ENCODE results near the gene RSRC1.

RSRC1 gene

GRCh38 chr3:158100681-158101080, 9.2 kb upstream of the RSRC1 start:
- no peak overlapping the region for H3K4me3 ChIP-seq (ENCODE audit: low read length in 2 of 2)
- H3K4me1 ChIP-seq (ENCODE audit: control insufficient read depth, insufficient read depth, low read length), result peaks cover 18% of the 10 kb centered on the region
- no peaks in the 10 kb centered on the region for H3K9me3 ChIP-seq (ENCODE audit: control insufficient read depth in 2 of 2, low read length in 2 of 2)
- no peak overlapping the region for H3K27ac ChIP-seq (ENCODE audit: low read length)
- H3K36me3 ChIP-seq (ENCODE audit: control insufficient read depth in 2 of 2, insufficient read depth in 2 of 2, low read length in 2 of 2), result no peaks in the 10 kb centered on the region
- peaks cover 81 to 94% of the 10 kb centered on the region in 2 donors for H3K27me3 ChIP-seq (ENCODE audit: control insufficient read depth in 1 of 2, insufficient read depth in 2 of 2, low read length in 2 of 2)
- no peak overlapping the region for H3K9ac ChIP-seq (ENCODE audit: low read length in 2 of 2)

GRCh38 chr3:158101335-158102241, 8.3 kb upstream of the RSRC1 start:
- H3K36me3 ChIP-seq (ENCODE audit: control insufficient read depth in 2 of 2, insufficient read depth in 2 of 2, low read length in 2 of 2), result no peaks in the 10 kb centered on the region
- H3K4me3 ChIP-seq (ENCODE audit: low read length in 2 of 2), result no peak overlapping the region
- H3K27me3 ChIP-seq (ENCODE audit: control insufficient read depth in 1 of 2, insufficient read depth in 2 of 2, low read length in 2 of 2), result peaks cover 83 to 94% of the 10 kb centered on the region in 2 donors
- H3K9me3 ChIP-seq (ENCODE audit: control insufficient read depth in 2 of 2, low read length in 2 of 2), result no peaks in the 10 kb centered on the region
- no peak overlapping the region for H3K9ac ChIP-seq (ENCODE audit: low read length in 2 of 2)
- no peak overlapping the region for H3K27ac ChIP-seq (ENCODE audit: low read length)
- H3K4me1 ChIP-seq (ENCODE audit: control insufficient read depth, insufficient read depth, low read length), result peaks cover 18% of the 10 kb centered on the region

- H3K9me3 ChIP-seq (ENCODE audit: control insufficient read depth in 2 of 2, low read length in 2 of 2), result no peaks in the 10 kb centered on the region
- peak overlapping the region in 1 of 2 donors; percentile 26 for H3K4me3 ChIP-seq (ENCODE audit: low read length in 2 of 2)
- H3K9ac ChIP-seq (ENCODE audit: low read length in 2 of 2), result no peak overlapping the region
- no peak overlapping the region for H3K27ac ChIP-seq (ENCODE audit: low read length)
- no peaks in the 10 kb centered on the region for H3K36me3 ChIP-seq (ENCODE audit: control insufficient read depth in 2 of 2, insufficient read depth in 2 of 2, low read length in 2 of 2)
- H3K27me3 ChIP-seq (ENCODE audit: control insufficient read depth in 1 of 2, insufficient read depth in 2 of 2, low read length in 2 of 2), result peaks cover 87 to 98% of the 10 kb centered on the region in 2 donors
- peaks cover 23% of the 10 kb centered on the region for H3K4me1 ChIP-seq (ENCODE audit: control insufficient read depth, insufficient read depth, low read length)
Measured at GRCh38 chr3:158102242-158103080, 7.4 kb upstream of the RSRC1 start.

DNA sequence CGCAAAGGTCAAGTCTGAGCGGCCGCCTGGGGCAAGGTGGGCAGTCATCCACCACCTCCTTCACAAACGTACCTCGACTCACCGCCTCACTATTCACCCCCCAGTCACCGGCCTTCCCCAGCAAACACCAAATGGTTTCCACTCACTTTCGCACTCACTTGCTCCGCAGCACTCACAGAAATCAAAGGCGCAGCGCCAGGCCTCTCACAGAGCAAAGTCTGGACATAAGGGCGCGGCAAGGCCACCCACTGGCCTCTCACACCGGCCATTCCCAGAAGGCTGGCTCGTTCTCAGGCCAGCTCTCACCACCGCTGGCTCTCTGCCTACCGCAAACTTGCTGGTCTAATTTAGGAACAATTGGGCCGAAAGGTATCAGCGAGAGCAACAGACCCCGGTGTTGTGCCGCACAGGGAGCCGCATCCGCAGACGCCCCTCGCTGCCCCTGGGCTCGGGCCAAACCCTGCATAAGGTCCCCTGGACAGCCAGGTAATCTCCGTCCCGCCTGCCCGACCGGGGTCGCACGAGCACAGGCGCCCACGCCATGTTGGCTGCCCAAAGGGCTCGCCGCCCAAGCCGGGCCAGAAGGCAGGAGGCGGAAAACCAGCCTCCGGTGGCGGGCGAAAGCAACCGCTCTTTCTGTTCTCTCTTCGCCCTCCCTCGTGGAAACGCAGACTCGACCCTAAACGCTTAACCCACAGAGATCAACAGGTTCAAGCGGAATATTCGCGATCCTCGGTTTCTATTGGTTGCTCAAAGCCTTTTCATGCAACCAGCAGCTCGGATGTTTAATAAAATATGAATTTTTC, 6.6 kb upstream of the RSRC1 start:
- Histone ChIP-seq H3K9ac (ENCODE audit: low read length in 2 of 2) (no peak overlapping the region), H3K36me3 (ENCODE audit: control insufficient read depth in 2 of 2, insufficient read depth in 2 of 2, low read length in 2 of 2) (no peaks in the 10 kb centered on the region), H3K27ac (ENCODE audit: low read length) (no peak overlapping the region), H3K4me3 (ENCODE audit: low read length in 2 of 2) (peak overlapping the region; percentile 26 to 44), H3K9me3 (ENCODE audit: control insufficient read depth in 2 of 2, low read length in 2 of 2) (no peaks in the 10 kb centered on the region), H3K27me3 (ENCODE audit: control insufficient read depth in 1 of 2, insufficient read depth in 2 of 2, low read length in 2 of 2) (peaks cover 78 to 98% of the 10 kb centered on the region in 2 donors), H3K4me1 (ENCODE audit: control insufficient read depth, insufficient read depth, low read length) (peaks cover 15% of the 10 kb centered on the region)

GRCh38 chr3:158103887-158104327, 6.0 kb upstream of the RSRC1 start:
- peaks cover 76 to 97% of the 10 kb centered on the region in 2 donors for H3K27me3 ChIP-seq (ENCODE audit: control insufficient read depth in 1 of 2, insufficient read depth in 2 of 2, low read length in 2 of 2)

DNA sequence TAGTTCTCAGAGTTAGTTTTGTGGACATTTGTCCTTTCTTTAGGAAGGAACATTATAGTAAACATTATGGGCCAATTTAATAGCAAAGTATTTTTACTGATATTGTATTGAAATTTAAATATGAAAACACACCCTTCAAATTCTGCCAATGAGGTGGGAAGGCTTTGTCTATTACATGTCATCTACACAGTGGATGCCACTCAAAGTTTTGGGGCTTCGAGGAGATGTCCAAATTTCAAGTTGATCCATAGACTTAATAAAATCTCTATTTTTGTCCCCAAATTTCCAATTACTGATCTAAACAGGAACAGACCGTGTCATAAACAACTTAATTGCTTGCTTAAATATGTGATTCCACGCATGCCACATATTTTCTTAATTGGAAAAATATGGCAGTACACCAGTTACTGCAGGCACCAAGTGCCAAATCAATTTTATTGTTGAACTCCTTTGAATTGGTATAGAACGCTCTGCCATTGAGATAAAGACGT, 5.4 kb upstream of the RSRC1 start:
- Histone ChIP-seq H3K4me1 (ENCODE audit: control insufficient read depth, insufficient read depth, low read length) (peaks cover 13% of the 10 kb centered on the region), H3K9ac (ENCODE audit: low read length in 2 of 2) (no peak overlapping the region), H3K36me3 (ENCODE audit: control insufficient read depth in 2 of 2, insufficient read depth in 2 of 2, low read length in 2 of 2) (no peaks in the 10 kb centered on the region), H3K4me3 (ENCODE audit: low read length in 2 of 2) (no peak overlapping the region), H3K9me3 (ENCODE audit: control insufficient read depth in 2 of 2, low read length in 2 of 2) (no peaks in the 10 kb centered on the region), H3K27ac (ENCODE audit: low read length) (no peak overlapping the region), H3K27me3 (ENCODE audit: control insufficient read depth in 1 of 2, insufficient read depth in 2 of 2, low read length in 2 of 2) (peaks cover 70 to 96% of the 10 kb centered on the region in 2 donors)

More at GRCh38 chr3:158103887-158104327, 6.0 kb upstream of the RSRC1 start:
- Histone ChIP-seq H3K9ac (ENCODE audit: low read length in 2 of 2) (no peak overlapping the region), H3K9me3 (ENCODE audit: control insufficient read depth in 2 of 2, low read length in 2 of 2) (no peaks in the 10 kb centered on the region), H3K36me3 (ENCODE audit: control insufficient read depth in 2 of 2, insufficient read depth in 2 of 2, low read length in 2 of 2) (no peaks in the 10 kb centered on the region), H3K4me3 (ENCODE audit: low read length in 2 of 2) (no peak overlapping the region), H3K27ac (ENCODE audit: low read length) (no peak overlapping the region), H3K4me1 (ENCODE audit: control insufficient read depth, insufficient read depth, low read length) (peaks cover 13% of the 10 kb centered on the region)

- peak overlapping the region in 1 of 2 donors; percentile 57 for H3K4me3 ChIP-seq (ENCODE audit: low read length in 2 of 2)
- peaks cover 65 to 88% of the 10 kb centered on the region in 2 donors for H3K27me3 ChIP-seq (ENCODE audit: control insufficient read depth in 1 of 2, insufficient read depth in 2 of 2, low read length in 2 of 2)
- peaks cover 14% of the 10 kb centered on the region for H3K4me1 ChIP-seq (ENCODE audit: control insufficient read depth, insufficient read depth, low read length)
- no peaks in the 10 kb centered on the region for H3K9me3 ChIP-seq (ENCODE audit: control insufficient read depth in 2 of 2, low read length in 2 of 2)
- H3K36me3 ChIP-seq (ENCODE audit: control insufficient read depth in 2 of 2, insufficient read depth in 2 of 2, low read length in 2 of 2), result no peaks in the 10 kb centered on the region
- no peak overlapping the region for H3K9ac ChIP-seq (ENCODE audit: low read length in 2 of 2)
- H3K27ac ChIP-seq (ENCODE audit: low read length), result no peak overlapping the region
Measured at GRCh38 chr3:158105119-158105709, 4.7 kb upstream of the RSRC1 start.

DNA sequence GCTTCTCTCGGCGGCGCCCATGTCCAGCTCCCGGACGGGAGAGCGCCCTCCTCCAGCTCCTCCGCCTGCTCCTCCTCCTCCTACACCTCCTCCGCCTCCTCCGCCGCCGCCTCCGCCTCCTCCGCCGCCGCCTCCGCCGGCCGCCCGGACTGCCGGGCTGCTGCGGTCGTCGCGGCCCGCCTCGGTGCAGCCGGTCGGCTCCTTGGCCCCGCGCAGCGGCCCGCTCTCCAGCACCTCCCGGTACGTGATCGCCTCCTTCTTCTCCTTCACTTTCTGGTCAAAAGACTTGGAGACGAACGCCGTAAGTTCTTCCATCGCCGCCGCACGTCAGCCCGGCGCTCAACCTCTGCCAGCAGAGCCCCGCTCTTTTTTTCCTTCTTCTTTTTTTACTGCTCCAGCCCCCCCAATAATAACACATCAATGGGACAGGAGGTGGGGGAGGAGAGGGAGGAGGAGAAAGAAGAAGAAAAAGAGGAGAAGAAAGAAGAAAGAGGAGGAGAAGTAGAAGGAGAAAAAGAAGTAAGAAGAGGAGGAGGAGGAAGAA, 4.1 kb upstream of the RSRC1 start:
- no peak overlapping the region for H3K27ac ChIP-seq (ENCODE audit: low read length)
- no peaks in the 10 kb centered on the region for H3K9me3 ChIP-seq (ENCODE audit: control insufficient read depth in 2 of 2, low read length in 2 of 2)
- no peaks in the 10 kb centered on the region for H3K36me3 ChIP-seq (ENCODE audit: control insufficient read depth in 2 of 2, insufficient read depth in 2 of 2, low read length in 2 of 2)
- H3K4me1 ChIP-seq (ENCODE audit: control insufficient read depth, insufficient read depth, low read length), result peaks cover 19% of the 10 kb centered on the region
- H3K9ac ChIP-seq (ENCODE audit: low read length in 2 of 2), result no peak overlapping the region
- peak overlapping the region; percentile 10 to 57 for H3K4me3 ChIP-seq (ENCODE audit: low read length in 2 of 2)
- H3K27me3 ChIP-seq (ENCODE audit: control insufficient read depth in 1 of 2, insufficient read depth in 2 of 2, low read length in 2 of 2), result peaks cover 61 to 83% of the 10 kb centered on the region in 2 donors

- Histone ChIP-seq H3K36me3 (ENCODE audit: control insufficient read depth in 2 of 2, insufficient read depth in 2 of 2, low read length in 2 of 2) (no peaks in the 10 kb centered on the region), H3K27ac (ENCODE audit: low read length) (no peak overlapping the region), H3K4me1 (ENCODE audit: control insufficient read depth, insufficient read depth, low read length) (peaks cover 22% of the 10 kb centered on the region), H3K27me3 (ENCODE audit: control insufficient read depth in 1 of 2, insufficient read depth in 2 of 2, low read length in 2 of 2) (peaks cover 52 to 72% of the 10 kb centered on the region in 2 donors), H3K9ac (ENCODE audit: low read length in 2 of 2) (no peak overlapping the region), H3K4me3 (ENCODE audit: low read length in 2 of 2) (peak overlapping the region in 1 of 2 donors; percentile 22), H3K9me3 (ENCODE audit: control insufficient read depth in 2 of 2, low read length in 2 of 2) (no peaks in the 10 kb centered on the region)
Measured at GRCh38 chr3:158106766-158107471, 3.0 kb upstream of the RSRC1 start.
